GM23248 (cell line): ENCODE results near the gene PDRG1.

Experiments
- EZH2 ChIP-seq: fragments of 200-600 bp; sonication (generic); IDR thresholded peaks from 2 replicates; pipeline ENCODE4 v1.6.1; 2018; ENCODE audit warnings: antibody characterized with exemption, mild to moderate bottlenecking; ENCODE audit not compliant: insufficient read depth, poor library complexity, severe bottlenecking
- EZH2phosphoT487 ChIP-seq: fragments of 200-600 bp; sonication (generic); IDR thresholded peaks from 2 replicates; pipeline ENCODE4 v1.6.1; 2018; ENCODE audit warnings: antibody characterized with exemption, moderate library complexity, mild to moderate bottlenecking, low read depth; ENCODE audit not compliant: insufficient read depth

DNA sequence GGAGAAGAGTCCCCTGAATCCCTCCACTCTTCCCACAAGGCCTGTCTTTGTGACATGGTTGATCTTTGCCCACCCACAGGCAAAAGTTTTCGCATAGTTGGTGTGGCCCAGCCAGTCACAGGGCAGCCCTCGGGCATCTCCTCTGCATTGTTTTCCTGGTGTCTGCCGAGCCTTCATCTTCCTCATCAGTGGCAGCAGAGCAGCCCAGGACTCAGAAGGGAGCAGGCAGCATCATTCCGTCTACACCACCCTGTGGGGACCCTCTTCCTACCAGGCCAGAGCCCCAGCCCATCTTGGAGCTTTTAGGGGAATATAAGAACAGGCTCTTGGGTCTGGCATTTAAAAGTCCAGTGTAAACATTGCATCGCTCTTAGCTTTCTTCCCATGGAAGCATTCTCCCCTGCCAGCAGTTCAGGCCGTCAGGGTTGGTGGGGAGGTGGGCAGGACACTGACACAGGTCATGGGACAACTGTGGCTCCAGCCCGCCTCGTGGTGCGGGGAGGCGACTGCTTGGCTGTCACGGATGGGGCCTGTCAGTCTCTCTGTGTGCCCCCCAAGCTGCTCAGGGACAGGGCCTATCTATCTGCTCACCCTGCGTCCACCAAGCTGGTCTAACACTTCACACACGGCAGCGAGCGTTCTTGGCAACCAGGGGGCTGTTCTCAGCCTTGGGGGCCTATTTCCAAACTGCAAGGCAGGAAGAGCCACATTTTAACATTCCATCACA, 38.3 kb downstream of the PDRG1 start:
- TF ChIP-seq EZH2phosphoT487 (no peak), EZH2 (no peak)
